ENCODE measurements around the gene PAM16.
"Not testable (repeated sequence)": the region's sequence is repeated elsewhere in the genome, so short reads cannot be mapped to it uniquely, and the experiment has no call there.

Gene PAM16

GRCh38 chr16:4350365-4350786 is 745 bp downstream of the PAM16 start:
- no peak for DNase-seq

GRCh38 chr16:4349332-4349731 is 1.8 kb downstream of the PAM16 start:
- no peak for DNase-seq

GRCh38 chr16:4347765-4348509 is 3.2 kb downstream of the PAM16 start:
- no peak for DNase-seq

GRCh38 chr16:4347010-4347409 is 4.1 kb downstream of the PAM16 start:
- DNase-seq, result no peak

GRCh38 chr16:4345836-4346781 is 5.0 kb downstream of the PAM16 start:
- DNase-seq, result no peak

GRCh38 chr16:4344983-4345835 is 5.9 kb downstream of the PAM16 start:
- peak in 1 of 2 experiments; percentile 17 for DNase-seq

- not testable (repeated sequence) for DNase-seq
These were observed 6.7 kb downstream of the PAM16 start for GRCh38 chr16:4344300-4344982.

GRCh38 chr16:4342866-4343744 is 8.0 kb downstream of the PAM16 start:
- DNase-seq, result no peak

- DNase-seq, result no peak
These were observed 9.9 kb downstream of the PAM16 start for GRCh38 chr16:4341250-4341649.

GRCh38 chr16:4340443-4340842 is 10.7 kb downstream of the PAM16 start:
- DNase-seq, result no peak

GRCh38 chr16:4339909-4340308 is 11.2 kb downstream of the PAM16 start:
- DNase-seq, result no peak

GRCh38 chr16:4339455-4339854 is 11.7 kb downstream of the PAM16 start:
- DNase-seq, result no peak

GRCh38 chr16:4338712-4339299 is 12.3 kb downstream of the PAM16 start:
- no peak for DNase-seq

GRCh38 chr16:4338125-4338582 is 13.0 kb downstream of the PAM16 start:
- DNase-seq, result no peak

- no peak for DNase-seq
These were observed 13.5 kb downstream of the PAM16 start for GRCh38 chr16:4337540-4338088.

GRCh38 chr16:4336701-4337539 is 14.2 kb downstream of the PAM16 start:
- no peak for DNase-seq

- DNase-seq, result no peak
These were observed 16.2 kb downstream of the PAM16 start for GRCh38 chr16:4334724-4335495.

- DNase-seq, result not testable (repeated sequence)
These were observed 17.4 kb downstream of the PAM16 start for GRCh38 chr16:4333714-4334113.

- DNase-seq, result no peak
These were observed 17.8 kb downstream of the PAM16 start for GRCh38 chr16:4333308-4333638.
